Fibroblast of pulmonary artery (primary cell): ENCODE measurements around the gene STX7.
"Not testable (repeated sequence)": the region's sequence is repeated elsewhere in the genome, so short reads cannot be mapped to it uniquely, and the experiment has no call there.

Source experiments
- DNase-seq: peaks from one replicate; pipeline ENCODE4 v3.0.0-alpha.2; 2010; ENCODE audit warnings: low read depth
- H3K4me3 ChIP-seq: replicated peaks from 2 replicates; pipeline ENCODE4 v1.5.1; 2011; ENCODE audit warnings: low read depth, mild to moderate bottlenecking, control low read depth, low read length, moderate library complexity
- TF ChIP-seq, protein P1 (sequence below): IDR thresholded peaks from 2 replicates; pipeline ENCODE4 v1.5.1; 2011; ENCODE audit warnings: mild to moderate bottlenecking, control low read depth, low read length, inconsistent platforms; ENCODE audit errors: missing control alignments

STX7 gene, protein sequence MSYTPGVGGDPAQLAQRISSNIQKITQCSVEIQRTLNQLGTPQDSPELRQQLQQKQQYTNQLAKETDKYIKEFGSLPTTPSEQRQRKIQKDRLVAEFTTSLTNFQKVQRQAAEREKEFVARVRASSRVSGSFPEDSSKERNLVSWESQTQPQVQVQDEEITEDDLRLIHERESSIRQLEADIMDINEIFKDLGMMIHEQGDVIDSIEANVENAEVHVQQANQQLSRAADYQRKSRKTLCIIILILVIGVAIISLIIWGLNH

DNA sequence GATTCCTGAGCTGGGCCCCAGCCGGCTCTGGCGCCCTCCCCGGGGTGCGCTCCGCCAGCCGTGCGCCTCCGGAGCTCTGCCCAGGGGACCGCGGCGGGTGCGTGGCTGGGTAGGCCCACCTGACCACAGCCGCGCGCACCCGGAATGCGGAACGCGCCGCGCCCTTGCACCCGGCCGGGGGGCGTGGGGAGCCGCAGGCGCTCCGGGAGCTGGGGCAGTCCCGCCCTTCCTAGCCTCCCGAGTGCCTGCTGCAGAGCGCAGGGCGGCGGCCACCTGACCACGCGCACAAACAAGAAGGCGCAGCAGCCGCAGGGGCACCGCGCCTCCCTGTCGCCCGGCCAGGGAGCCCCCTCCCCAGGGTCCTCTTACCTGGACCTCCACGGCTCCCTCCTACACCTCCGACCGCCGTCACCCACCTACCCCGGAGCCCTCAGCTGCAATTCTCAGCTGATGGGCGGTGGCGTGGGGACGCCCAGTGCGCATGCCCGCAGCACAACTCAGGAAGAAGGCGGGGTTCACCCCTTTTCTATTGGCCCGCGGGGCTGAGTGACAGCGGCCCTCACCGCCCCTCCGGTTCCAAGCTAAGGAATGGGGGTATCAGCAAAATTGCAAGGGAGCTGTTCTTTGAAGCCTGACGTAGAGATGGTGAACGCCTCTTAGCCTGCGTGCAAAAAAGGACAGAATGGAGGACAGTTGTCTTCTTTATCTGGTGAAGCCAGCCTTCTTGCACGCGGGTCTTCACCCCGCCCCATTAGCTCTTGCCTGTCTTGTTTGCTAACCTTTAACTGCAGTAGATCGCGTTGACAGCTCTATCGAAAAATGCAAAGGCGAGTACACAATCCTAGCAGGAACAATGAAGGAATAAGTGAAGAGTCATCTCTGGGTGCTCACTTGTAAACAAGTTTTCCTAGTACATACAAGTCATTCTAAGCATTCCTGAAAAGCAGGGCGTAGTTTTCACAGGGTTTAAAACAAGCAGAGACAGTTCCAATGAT, at the start of gene STX7:
Gene STX7 (minus strand): TSS at position 479 of the 995 bp plus-strand sequence. CDS start 9,586 bp downstream, outside the sequence.
- TF ChIP-seq, protein P1, sequence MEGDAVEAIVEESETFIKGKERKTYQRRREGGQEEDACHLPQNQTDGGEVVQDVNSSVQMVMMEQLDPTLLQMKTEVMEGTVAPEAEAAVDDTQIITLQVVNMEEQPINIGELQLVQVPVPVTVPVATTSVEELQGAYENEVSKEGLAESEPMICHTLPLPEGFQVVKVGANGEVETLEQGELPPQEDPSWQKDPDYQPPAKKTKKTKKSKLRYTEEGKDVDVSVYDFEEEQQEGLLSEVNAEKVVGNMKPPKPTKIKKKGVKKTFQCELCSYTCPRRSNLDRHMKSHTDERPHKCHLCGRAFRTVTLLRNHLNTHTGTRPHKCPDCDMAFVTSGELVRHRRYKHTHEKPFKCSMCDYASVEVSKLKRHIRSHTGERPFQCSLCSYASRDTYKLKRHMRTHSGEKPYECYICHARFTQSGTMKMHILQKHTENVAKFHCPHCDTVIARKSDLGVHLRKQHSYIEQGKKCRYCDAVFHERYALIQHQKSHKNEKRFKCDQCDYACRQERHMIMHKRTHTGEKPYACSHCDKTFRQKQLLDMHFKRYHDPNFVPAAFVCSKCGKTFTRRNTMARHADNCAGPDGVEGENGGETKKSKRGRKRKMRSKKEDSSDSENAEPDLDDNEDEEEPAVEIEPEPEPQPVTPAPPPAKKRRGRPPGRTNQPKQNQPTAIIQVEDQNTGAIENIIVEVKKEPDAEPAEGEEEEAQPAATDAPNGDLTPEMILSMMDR, result no peak
- peak within 1 kb of the TSS; percentile 81 for H3K4me3 ChIP-seq
- DNase-seq, result peak; percentile 88

DNA sequence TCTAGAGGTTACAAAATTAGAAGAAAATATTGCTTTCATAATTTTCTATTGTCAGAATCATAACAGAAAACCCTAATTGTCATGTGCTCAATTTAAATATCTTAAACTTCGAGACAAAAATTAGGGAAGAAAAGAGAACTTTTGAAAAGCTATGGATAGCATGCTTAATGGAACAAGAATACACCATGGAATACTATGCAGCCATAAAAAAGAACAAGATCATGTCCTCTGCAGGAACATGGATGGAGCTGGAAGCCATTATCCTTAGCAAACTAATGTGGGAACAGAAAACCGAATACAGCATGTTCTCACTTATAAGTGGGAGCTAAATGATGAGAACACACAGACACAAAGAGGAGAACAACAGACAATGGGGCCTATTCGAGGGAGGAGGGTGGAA, 47.2 kb upstream of the STX7 start:
- DNase-seq, H3K4me3 ChIP-seq: not testable (repeated sequence)

DNA sequence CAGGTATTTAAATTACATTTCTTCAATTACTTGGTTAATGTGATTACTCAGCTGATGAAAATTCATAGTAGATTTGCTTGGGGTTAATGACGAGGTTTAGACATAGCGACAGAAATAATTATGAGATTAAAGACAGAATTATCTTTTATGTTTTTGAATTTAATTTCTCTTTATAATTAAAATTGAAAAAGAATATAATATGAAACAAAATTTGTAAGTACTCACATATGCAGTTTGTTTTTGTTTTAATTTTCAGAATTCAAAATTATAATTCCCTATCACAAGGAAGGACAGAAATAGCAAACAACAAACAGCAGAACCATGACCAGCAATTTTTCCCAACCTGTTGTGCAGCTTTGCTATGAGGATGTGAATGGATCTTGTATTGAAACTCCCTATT, 39.5 kb upstream of the STX7 start, which contains the start of gene TAAR8:
Gene TAAR8 (plus strand): TSS at position 301 of the 400 bp plus-strand sequence. CDS start 21 bp downstream, at position 322.
- no peak for DNase-seq
- TF ChIP-seq, protein P1, result no peak
- H3K4me3 ChIP-seq, result no peak within 1 kb of the TSS

DNA sequence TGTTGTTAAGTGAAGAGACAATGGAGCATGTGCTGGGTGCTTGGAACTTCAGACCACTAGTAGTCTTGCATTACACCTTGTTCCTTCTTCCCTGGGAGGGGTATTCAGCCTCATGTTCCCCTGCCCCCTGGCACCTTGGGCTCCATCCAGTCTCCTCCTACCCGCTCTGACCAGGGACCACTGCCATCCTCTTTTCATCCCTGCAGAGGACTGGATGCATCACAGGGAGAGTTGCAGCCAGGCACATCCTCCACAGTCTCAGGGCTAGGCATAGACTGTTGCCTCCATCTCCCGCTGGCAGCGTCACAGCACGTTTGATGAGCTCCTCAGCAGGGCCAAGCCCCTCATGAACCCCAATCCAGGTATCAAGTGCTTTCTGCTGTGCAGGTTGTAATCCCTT, 38.3 kb upstream of the STX7 start:
- TF ChIP-seq, protein P1, result no peak
- no peak for DNase-seq
- no peak overlapping the region for H3K4me3 ChIP-seq

DNA sequence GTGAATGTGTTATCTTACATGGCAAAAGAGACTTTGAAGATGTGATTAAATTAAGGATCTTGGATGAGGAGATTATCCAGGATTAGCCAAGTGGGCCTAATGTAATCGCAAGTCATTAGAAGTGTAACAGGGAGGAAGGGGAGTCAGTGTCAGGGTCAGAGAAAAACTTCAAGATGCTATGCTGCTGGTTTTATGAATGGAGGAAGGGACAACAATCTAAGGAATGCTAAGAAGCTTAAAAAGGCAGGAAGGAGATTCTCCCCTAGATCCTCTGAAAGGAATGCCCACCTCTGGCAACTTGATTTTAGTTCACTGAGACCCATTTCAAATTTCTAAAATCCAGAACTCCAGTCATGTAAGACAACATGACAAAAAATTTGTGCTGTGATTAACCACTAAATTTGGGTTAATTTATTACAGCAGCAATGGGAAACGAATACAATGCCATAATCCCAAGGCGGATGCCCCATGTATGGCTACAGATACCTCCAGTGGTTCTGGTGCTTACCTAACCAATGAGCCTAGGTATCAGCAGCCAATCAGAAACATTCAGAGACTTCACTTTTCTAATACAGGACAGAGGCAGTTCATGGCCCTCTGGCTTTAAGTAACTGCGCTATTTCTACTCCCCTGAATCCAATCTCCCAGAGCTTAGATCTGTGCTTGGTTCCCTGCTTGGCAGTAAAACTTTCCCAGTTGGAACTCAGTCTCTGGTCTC, 36.0 kb upstream of the STX7 start:
- TF ChIP-seq, protein P1, result no peak
- H3K4me3 ChIP-seq, result no peak overlapping the region
- DNase-seq, result no peak

DNA sequence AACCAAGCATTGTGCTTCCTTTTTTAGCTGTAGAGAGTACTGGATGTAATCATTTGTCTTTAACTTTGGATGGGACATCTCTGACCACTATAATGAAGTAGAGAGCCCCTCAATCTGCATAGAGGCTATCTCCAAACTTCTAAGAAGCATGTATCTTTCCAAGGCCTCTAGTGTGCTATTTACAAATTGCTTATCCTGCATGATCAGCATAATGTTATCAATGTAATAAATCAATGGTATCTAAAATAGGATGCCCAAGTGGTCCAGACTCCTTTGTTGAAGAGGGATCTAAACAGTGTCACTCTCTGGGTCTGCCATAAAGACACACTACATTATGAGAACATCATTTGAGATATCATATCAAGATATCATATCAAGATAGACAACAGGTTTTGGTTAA, 31.9 kb upstream of the STX7 start:
- no peak for DNase-seq
- H3K4me3 ChIP-seq, result no peak overlapping the region
- TF ChIP-seq, protein P1, result no peak

DNA sequence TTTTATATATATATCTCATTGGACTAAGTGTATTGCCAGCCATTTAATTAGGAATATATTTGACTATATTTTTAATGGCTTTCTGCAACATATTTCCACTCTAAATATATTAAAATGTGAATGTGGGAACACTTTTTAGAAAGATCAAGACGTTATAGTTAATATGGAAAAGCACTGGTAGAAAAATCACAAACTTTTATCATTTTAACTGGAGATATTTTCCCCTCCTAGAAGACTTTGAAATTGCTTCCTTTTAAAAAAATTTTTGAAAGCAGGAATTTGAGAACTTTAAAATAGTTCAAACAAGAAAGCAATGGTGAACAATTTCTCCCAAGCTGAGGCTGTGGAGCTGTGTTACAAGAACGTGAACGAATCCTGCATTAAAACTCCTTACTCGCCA, 25.1 kb upstream of the STX7 start, which contains the start of gene TAAR9:
Gene TAAR9 (plus strand): TSS at position 301 of the 400 bp plus-strand sequence. CDS start 13 bp downstream, at position 314.
- DNase-seq, result no peak
- no peak within 1 kb of the TSS for H3K4me3 ChIP-seq
- TF ChIP-seq, protein P1, result no peak
